ENCODE measurements around the gene ANKRD65. TPM values are rescaled to one million over a fixed set of nuclear protein-coding genes. Genes with fewer than 3 reads are reported as not detected.
A peak's percentile ranks its signal among the peaks of the same experiment; 100 is the strongest.

Gene ANKRD65
- total and polyA plus RNA-seq, 7 donors = 0.77 to 5.4 (median 2.4) TPM

- Histone ChIP-seq H3K4me1 (peaks cover 32% of the 10 kb centered on the region), H3K27me3 (ENCODE audit: insufficient read depth in 3 of 3, low read length in 2 of 3) (no peaks in the 10 kb centered on the region), H3K4me3 (peak within 1 kb of the TSS; percentile 87), H3K36me3 (ENCODE audit: insufficient read depth in 1 of 2, low read depth in 1 of 2) (peaks cover 0 to 12% of the 10 kb centered on the region in 2 donors), H3K9me3 (no peaks in the 10 kb centered on the region), H3K27ac (peak within 1 kb of the TSS; percentile 90)
- 0 to 1% (median 1%) methylated on average over 79 to 85 of the region's 85 CpGs for WGBS, 3 donors
- ATAC-seq (peak; percentile 93 to 95 (median 94)), DNase-seq (peak; percentile 97 to 99)
- TF ChIP-seq, protein P1, sequence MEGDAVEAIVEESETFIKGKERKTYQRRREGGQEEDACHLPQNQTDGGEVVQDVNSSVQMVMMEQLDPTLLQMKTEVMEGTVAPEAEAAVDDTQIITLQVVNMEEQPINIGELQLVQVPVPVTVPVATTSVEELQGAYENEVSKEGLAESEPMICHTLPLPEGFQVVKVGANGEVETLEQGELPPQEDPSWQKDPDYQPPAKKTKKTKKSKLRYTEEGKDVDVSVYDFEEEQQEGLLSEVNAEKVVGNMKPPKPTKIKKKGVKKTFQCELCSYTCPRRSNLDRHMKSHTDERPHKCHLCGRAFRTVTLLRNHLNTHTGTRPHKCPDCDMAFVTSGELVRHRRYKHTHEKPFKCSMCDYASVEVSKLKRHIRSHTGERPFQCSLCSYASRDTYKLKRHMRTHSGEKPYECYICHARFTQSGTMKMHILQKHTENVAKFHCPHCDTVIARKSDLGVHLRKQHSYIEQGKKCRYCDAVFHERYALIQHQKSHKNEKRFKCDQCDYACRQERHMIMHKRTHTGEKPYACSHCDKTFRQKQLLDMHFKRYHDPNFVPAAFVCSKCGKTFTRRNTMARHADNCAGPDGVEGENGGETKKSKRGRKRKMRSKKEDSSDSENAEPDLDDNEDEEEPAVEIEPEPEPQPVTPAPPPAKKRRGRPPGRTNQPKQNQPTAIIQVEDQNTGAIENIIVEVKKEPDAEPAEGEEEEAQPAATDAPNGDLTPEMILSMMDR (IDR thresholded peaks at IDR 0.05) = peak; percentile 29
- intact Hi-C loops (cut with DNase I) = loop anchor here in 1 of 2 donors (2.0 kb wide), 1 partner anchor 24 kb away; the partner anchor contains the start of gene CCNL2
Measured at GRCh38 chr1:1374929-1375662, 46.0 kb downstream of the ANKRD65 start, which contains the start of gene AURKAIP1. Gene AURKAIP1, minus strand, starts transcription at chr1:1375207. Its CDS starts 451 bp downstream, at chr1:1374756.

GRCh38 chr1:1374589-1374928 lies 46.5 kb downstream of the ANKRD65 start:
- Histone ChIP-seq H3K27ac (peak overlapping the region; percentile 90), H3K36me3 (ENCODE audit: insufficient read depth in 1 of 2, low read depth in 1 of 2) (peaks cover 0 to 12% of the 10 kb centered on the region in 2 donors), H3K27me3 (ENCODE audit: insufficient read depth in 3 of 3, low read length in 2 of 3) (no peaks in the 10 kb centered on the region), H3K9me3 (no peaks in the 10 kb centered on the region), H3K4me3 (peak overlapping the region; percentile 87), H3K4me1 (peaks cover 32% of the 10 kb centered on the region)
- DNase-seq (peak; percentile 50 to 69), ATAC-seq (peak; percentile 0 to 11 (median 6))
- WGBS, 3 donors = 0 to 1% (median 1%) methylated on average over 12 to 24 of the region's 24 CpGs
- TF ChIP-seq, protein P1 (IDR thresholded peaks at IDR 0.05) = no peak
- intact Hi-C loops (cut with DNase I) = loop anchor here in 1 of 2 donors (2.0 kb wide), 1 partner anchor 24 kb away; the partner anchor contains the start of gene CCNL2

DNA sequence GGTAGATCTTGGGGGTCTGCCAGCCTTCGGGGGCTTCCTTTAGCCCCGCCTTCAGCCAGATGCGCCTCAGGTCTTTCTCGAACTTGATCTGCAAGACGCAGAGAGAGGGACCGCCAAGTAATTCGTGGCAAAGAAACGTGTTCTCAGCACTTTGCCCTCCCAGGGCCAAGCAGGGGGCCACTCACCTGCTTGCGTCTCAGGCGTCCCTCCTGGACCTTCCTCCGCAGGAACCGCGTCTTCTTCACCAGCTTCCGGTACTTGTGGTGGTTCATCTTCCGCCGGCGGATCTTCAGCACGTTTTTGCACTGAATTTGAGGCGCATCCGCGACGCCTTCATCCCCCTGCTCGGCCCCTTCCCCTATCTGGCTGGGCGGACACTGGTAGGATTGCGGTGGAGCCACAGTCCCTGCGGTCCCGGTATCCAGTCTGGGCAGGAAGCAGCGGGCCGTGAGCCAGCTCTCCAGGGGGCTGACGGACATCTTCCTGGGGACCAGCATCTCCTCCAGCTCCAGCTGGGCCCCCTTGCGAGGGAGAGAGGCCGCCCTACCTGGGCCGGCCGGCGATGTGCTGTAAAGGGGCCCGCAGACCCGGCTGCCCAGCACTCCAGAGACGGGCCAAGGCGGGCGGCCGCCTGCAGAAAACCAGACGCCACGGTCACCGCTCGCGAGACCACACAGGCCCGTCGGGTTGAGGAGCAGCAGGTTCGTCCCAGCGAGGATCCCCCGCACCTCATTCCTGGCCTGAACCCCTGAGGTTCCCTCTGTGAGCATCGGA lies 47.1 kb downstream of the ANKRD65 start:
- Histone ChIP-seq H3K36me3 (ENCODE audit: insufficient read depth in 1 of 2, low read depth in 1 of 2) (peaks cover 0 to 12% of the 10 kb centered on the region in 2 donors), H3K27me3 (ENCODE audit: insufficient read depth in 3 of 3, low read length in 2 of 3) (no peaks in the 10 kb centered on the region), H3K4me1 (peaks cover 32% of the 10 kb centered on the region), H3K9me3 (no peaks in the 10 kb centered on the region), H3K4me3 (peak overlapping the region; percentile 87), H3K27ac (peak overlapping the region; percentile 90)
- intact Hi-C loops (cut with DNase I) = loop anchor here in 1 of 2 donors (2.0 kb wide), 2 partner anchors 25 kb away; partner anchors contain the start of genes CCNL2 and DVL1
- no peak for ATAC-seq
- TF ChIP-seq, protein P1 (IDR thresholded peaks at IDR 0.05) = no peak
- WGBS, 3 donors = 47 to 48% (median 47%) methylated on average over 48 to 52 of the region's 52 CpGs
- peak in 1 of 2 donors; percentile 59 for DNase-seq

DNA sequence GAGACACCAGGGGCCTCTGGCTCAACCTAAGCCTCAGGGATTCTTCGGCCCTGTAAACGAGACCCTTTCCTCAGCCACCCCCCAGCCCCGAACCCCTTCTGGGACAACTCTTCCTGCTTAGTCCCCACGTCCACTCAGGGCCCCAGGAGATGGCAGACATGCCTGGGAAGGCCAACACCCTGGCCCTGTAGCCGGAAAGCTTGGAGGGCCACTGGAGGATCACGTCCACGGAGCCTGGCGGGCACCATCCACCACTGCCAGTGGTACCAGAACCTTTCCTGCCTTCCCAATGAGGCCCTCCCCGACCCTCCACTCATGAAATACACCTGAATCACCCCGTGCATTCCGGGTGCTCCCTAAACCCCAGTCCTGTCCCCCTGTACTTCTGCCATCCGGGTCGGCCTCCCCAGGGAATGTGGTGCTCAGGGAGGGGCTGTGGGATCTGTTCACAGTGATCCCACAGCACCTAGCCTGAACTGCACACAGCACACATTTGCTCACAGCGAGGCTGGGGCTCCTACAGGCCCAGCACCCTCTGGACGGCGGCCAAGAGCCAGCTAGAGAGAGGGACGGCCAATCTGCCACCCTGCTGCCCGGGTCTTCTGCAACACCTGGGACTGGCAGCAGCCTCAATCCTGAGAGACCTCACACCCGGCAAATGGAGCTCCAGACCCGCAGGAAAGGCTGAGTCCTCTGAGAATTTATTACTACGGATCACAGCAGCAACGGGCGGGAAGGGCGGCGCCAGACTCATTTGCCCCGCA lies 47.8 kb downstream of the ANKRD65 start:
- Histone ChIP-seq H3K36me3 (ENCODE audit: insufficient read depth in 1 of 2, low read depth in 1 of 2) (peaks cover 0 to 12% of the 10 kb centered on the region in 2 donors), H3K27ac (peak overlapping the region; percentile 30), H3K4me3 (peak overlapping the region; percentile 87), H3K27me3 (ENCODE audit: insufficient read depth in 3 of 3, low read length in 2 of 3) (no peaks in the 10 kb centered on the region), H3K9me3 (no peaks in the 10 kb centered on the region), H3K4me1 (peaks cover 32% of the 10 kb centered on the region)
- intact Hi-C loops (cut with DNase I) = loop anchor here in 1 of 2 donors (2.0 kb wide), 1 partner anchor 24 kb away; the partner anchor contains the start of gene DVL1
- no peak for ATAC-seq
- WGBS, 3 donors = 71 to 82% (median 79%) methylated on average over 26 of the region's 26 CpGs
- DNase-seq = peak in 1 of 2 donors; percentile 66
- TF ChIP-seq, protein P1 (IDR thresholded peaks at IDR 0.05) = no peak

Data from psoas muscle (tissue), 8 donors.